ENCODE data around the gene CACTIN. TPM values are rescaled to one million over a fixed set of nuclear protein-coding genes. Genes with fewer than 3 reads are reported as not detected.

The CACTIN gene
- total RNA-seq, 4 donors from 2014 or later: 10.9 to 29.0 (median 16.8) TPM

GRCh38 chr19:3653865-3654513, 27.4 kb upstream of the CACTIN start:
- no peak for TF ChIP-seq CTCF (IDR thresholded peaks at IDR 0.05; ENCODE audit: low read depth)

- no peak for TF ChIP-seq CTCF (IDR thresholded peaks at IDR 0.05; ENCODE audit: low read depth)
These were observed 26.6 kb upstream of the CACTIN start for GRCh38 chr19:3653081-3653795.

GRCh38 chr19:3652422-3652821, 25.8 kb upstream of the CACTIN start:
- no peak for TF ChIP-seq CTCF (IDR thresholded peaks at IDR 0.05; ENCODE audit: low read depth)

- TF ChIP-seq CTCF (IDR thresholded peaks at IDR 0.05; ENCODE audit: low read depth): no peak
These were observed 25.1 kb upstream of the CACTIN start for GRCh38 chr19:3651684-3652083.

- TF ChIP-seq CTCF (IDR thresholded peaks at IDR 0.05; ENCODE audit: low read depth): no peak
These were observed 23.3 kb upstream of the CACTIN start for GRCh38 chr19:3649888-3650287.

GRCh38 chr19:3648037-3648905, 21.7 kb upstream of the CACTIN start:
- TF ChIP-seq CTCF (IDR thresholded peaks at IDR 0.05; ENCODE audit: low read depth): no peak

Measured in subcutaneous adipose tissue (tissue), 4 donors.